ENCODE results near the gene PRKCA. TPM values are rescaled to one million over a fixed set of nuclear protein-coding genes. Genes with fewer than 3 reads are reported as not detected.

The PRKCA gene
- total RNA-seq, 4 donors from 2014 or later = 24.5 to 61.9 (median 40.8) TPM

GRCh38 chr17:66413559-66414520 lies 111.4 kb downstream of the PRKCA start:
- H3K4me1 ChIP-seq = peaks cover 0 to 21% (median 4%) of the 10 kb centered on the region in 4 donors
- WGBS = 86% methylated on average over 13 of the region's 13 CpGs
- intact Hi-C loops (cut with DNase I) = no loop called here
- H3K36me3 ChIP-seq = no peaks in the 10 kb centered on the region
- no peaks in the 10 kb centered on the region for H3K9me3 ChIP-seq
- no peak for TF ChIP-seq CTCF (IDR thresholded peaks at IDR 0.05)
- no peak for TF ChIP-seq EP300 (IDR thresholded peaks at IDR 0.05)
- no peak for TF ChIP-seq POLR2AphosphoS5 (IDR thresholded peaks at IDR 0.05)
- TF ChIP-seq POLR2A (IDR thresholded peaks at IDR 0.05; ENCODE audit: low read depth) = no peak
- H3K27me3 ChIP-seq = no peaks in the 10 kb centered on the region
- H3K27ac ChIP-seq (replicated peaks in 1 of 4) = no peak overlapping the region
- H3K4me3 ChIP-seq = no peak overlapping the region
- DNase-seq (ENCODE audit: extremely low spot score) = no peak

- no peak overlapping the region for H3K27ac ChIP-seq (replicated peaks in 1 of 4)
- intact Hi-C loops (cut with DNase I) = no loop called here
- H3K4me3 ChIP-seq = no peak overlapping the region
- H3K36me3 ChIP-seq = no peaks in the 10 kb centered on the region
- H3K27me3 ChIP-seq = no peaks in the 10 kb centered on the region
- H3K9me3 ChIP-seq = no peaks in the 10 kb centered on the region
- no peak for DNase-seq (ENCODE audit: extremely low spot score)
- TF ChIP-seq POLR2A (IDR thresholded peaks at IDR 0.05; ENCODE audit: low read depth) = no peak
- TF ChIP-seq EP300 (IDR thresholded peaks at IDR 0.05) = no peak
- peaks cover 0 to 21% (median 4%) of the 10 kb centered on the region in 4 donors for H3K4me1 ChIP-seq
- WGBS = 88% methylated on average over 4 of the region's 4 CpGs
Measured at GRCh38 chr17:66414561-66415175, 112.3 kb downstream of the PRKCA start.

GRCh38 chr17:66415366-66416206 lies 113.2 kb downstream of the PRKCA start:
- WGBS = 75% methylated on average over 11 of the region's 11 CpGs
- Histone ChIP-seq H3K9me3 (no peaks in the 10 kb centered on the region), H3K36me3 (no peaks in the 10 kb centered on the region), H3K27ac (replicated peaks in 1 of 4) (no peak overlapping the region), H3K4me1 (peaks cover 0 to 23% (median 4%) of the 10 kb centered on the region in 4 donors), H3K27me3 (no peaks in the 10 kb centered on the region), H3K4me3 (no peak overlapping the region)
- no peak for TF ChIP-seq POLR2A (IDR thresholded peaks at IDR 0.05; ENCODE audit: low read depth)
- TF ChIP-seq POLR2AphosphoS5 (IDR thresholded peaks at IDR 0.05) = no peak
- no peak for TF ChIP-seq CTCF (IDR thresholded peaks at IDR 0.05)
- no peak for TF ChIP-seq EP300 (IDR thresholded peaks at IDR 0.05)
- intact Hi-C loops (cut with DNase I) = no loop called here
- no peak for DNase-seq (ENCODE audit: extremely low spot score)

- H3K27me3 ChIP-seq = no peaks in the 10 kb centered on the region
- 86% methylated on average over 11 of the region's 12 CpGs for WGBS
- peaks cover 0 to 29% (median 9%) of the 10 kb centered on the region in 4 donors for H3K4me1 ChIP-seq
- no peak overlapping the region for H3K4me3 ChIP-seq
- no peak for DNase-seq (ENCODE audit: extremely low spot score)
- H3K36me3 ChIP-seq = no peaks in the 10 kb centered on the region
- H3K27ac ChIP-seq (replicated peaks in 1 of 4) = no peak overlapping the region
- TF ChIP-seq POLR2A (IDR thresholded peaks at IDR 0.05; ENCODE audit: low read depth) (no peak), POLR2AphosphoS5 (IDR thresholded peaks at IDR 0.05) (no peak), CTCF (IDR thresholded peaks at IDR 0.05) (no peak), EP300 (IDR thresholded peaks at IDR 0.05) (no peak)
- intact Hi-C loops (cut with DNase I) = no loop called here
- H3K9me3 ChIP-seq = no peaks in the 10 kb centered on the region
Measured at GRCh38 chr17:66416207-66416940, 114.0 kb downstream of the PRKCA start.
